Activated naive CD4-positive, alpha-beta T cell treated with anti-CD3 and anti-CD28 coated beads, Interleukin-2, amount 50 U/mL, for 72 hours (primary cell): ENCODE measurements around the gene RNF5. TPM values are rescaled to one million over a fixed set of nuclear protein-coding genes. Genes with fewer than 3 reads are reported as not detected.

Experiments
- ATAC-seq, 2 donors: fragments of 150-1000 bp; cut with Tn5 transposase; 2 replicates each; pipeline ENCODE4 v1.10.0; 2021; ENCODE audit warnings: mild to moderate bottlenecking in 2 of 2, moderate library complexity in 2 of 2
- DNase-seq, 2 donors: peaks; one replicate each; pipeline ENCODE4 v3.0.0; 2021 to 2022; ENCODE audit warnings: low spot score in 2 of 2
- H3K27ac Mint-ChIP-seq, 2 donors: one replicate each; pipeline ENCODE4 v1.8.0; 2022; ENCODE audit warnings: mild to moderate bottlenecking in 2 of 2, mixed read lengths in 2 of 2
- H3K36me3 Mint-ChIP-seq, 2 donors: one replicate each; pipeline ENCODE4 v1.8.0; 2022; ENCODE audit warnings: mixed read lengths in 2 of 2
- H3K9me3 Mint-ChIP-seq, 2 donors: one replicate each; pipeline ENCODE4 v1.8.0; 2022; ENCODE audit warnings: mixed read lengths in 2 of 2
- total RNA-seq, 2 donors: library from RNA; stranded (reverse); gene quantifications; one replicate each; pipeline ENCODE4 v1.2.3, GENCODE V29; 2022

RNF5 gene
- total RNA-seq, 2 donors from 2014 or later: 62.6 to 86.2 TPM

DNA sequence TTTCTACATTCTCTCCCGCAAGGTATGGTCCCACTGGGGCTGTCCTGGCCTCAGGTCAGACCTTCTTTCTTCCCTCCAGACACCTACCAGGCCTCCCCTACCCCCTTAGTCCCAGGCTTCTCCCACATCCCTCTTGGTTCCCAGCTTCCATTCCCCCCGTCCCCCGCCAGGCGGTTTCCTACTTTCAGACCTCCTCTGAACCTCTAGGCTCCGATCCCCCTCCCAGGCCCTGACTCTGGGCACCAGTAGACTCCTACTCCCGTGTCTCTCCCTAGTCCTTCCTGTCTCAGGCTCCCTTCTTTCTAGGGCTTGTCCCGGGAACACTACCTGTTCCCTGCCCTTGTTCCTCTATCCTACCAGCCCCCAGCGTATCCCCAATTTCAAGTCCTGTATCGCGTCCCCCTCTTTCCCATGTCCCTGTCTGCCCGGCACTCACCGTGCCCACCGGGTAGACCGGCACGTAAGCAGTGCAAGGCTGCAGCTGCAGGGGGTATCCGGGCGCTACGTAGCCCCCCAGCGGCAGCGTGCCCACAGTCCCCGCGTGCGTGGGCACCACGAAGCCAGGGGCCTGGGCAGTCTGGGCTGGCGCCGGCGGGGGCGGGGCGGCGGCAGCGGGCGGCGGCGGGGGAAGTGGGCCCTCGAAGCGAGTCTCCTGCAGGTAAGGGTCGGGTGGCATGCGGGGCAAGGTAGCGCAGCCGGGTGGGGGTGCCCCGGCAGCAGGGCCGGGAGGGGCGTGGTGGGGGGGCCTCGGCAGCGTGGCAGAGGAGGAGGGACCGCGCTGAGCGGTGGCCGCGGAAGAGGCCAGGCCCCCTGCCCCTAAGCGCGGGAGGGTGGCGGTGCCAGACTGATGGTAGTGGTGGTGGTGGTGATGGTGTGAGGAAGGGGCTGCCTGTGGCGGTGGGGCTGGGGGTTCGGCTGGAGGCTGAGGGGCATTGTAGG lies 28.0 kb upstream of the RNF5 start:
- Mint-ChIP-seq H3K27ac (no peak overlapping the region), H3K9me3 (peaks cover 0 to 4% of the 10 kb centered on the region in 2 donors), H3K36me3 (peaks cover 7 to 18% of the 10 kb centered on the region in 2 donors)
- DNase-seq: no peak
- ATAC-seq: no peak

DNA sequence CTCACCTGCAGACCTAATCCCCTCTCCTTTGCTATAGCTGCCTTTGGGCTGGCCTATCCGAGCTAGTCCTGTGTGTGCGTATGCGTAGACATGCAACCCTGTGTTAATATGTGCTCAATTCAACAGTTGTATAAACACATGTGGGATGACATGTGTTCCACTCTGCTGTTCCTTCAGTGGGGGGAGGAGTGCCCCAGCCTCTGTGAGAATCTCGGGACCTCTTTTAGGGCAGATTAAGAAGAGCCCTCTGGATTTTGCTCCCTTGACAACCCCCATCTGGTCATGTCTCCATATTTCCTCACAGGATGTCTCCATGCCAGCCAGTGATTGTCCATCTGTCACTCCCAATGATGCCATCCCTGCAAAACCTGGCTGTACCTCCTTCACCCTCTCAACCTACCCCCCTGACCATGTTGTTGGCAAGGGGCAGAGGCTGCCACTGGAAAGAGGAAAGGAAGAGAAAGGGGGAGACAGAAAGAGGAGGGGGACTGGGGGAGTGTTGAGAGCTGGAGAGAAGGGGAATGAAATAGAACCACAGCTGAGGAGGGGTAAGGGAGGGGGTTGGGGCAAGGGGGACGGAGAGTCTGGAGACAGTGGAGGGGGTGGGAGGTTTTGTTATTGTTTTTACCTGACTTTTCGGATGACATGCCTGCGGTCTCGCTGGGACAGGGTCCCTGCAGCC lies 26.9 kb upstream of the RNF5 start:
- ATAC-seq (no peak), DNase-seq (no peak)
- Mint-ChIP-seq H3K27ac (peak overlapping the region in 1 of 2 donors; percentile 14), H3K36me3 (peaks cover 7 to 18% of the 10 kb centered on the region in 2 donors), H3K9me3 (peaks cover 0 to 4% of the 10 kb centered on the region in 2 donors)

DNA sequence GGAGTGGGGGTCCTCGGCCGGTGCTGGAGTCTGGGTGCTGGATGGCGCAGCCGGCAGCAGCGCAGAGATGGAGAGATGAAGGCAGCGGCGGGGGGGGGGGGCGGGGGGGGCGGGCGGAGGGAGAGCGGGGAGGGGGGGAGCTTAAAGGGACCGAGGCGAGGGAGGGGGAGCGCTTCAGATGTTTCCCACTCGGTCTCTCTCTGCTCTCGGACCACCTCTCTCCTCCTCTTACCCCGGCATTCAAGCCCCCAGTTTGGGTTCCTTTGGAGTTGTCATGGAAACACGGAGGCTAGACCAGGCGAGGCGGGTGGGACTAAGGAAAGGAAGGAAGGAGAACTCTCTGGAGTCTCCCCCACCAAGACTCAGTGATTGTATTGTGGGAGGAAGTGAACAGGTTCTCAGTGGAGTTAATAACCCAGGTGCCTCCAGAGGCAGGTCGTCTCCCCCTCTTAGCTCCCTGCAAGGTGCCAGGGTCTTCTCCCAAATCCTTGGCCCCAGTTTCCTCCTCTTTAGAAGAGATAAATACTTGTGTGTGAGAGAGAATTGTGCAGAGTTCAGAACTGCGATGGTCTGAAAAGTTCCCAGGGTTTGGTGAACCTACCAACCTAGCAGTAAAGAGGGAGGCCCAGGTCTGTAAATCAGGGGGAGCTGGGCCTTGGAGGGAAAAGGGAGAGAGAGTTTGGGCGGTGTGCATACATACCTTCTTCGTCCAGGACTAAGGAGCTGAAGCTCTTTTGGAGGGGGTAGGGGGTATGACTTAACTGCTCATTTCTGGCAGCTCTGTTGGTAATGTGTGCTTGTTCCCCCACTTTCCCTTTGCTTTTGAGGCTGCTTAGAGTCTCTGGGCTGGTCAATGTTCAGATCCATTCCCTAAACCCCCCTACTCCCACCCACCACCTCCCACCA lies 26.1 kb upstream of the RNF5 start, which contains the start of gene PRRT1:
TSS of gene PRRT1 (minus strand) at position 77 of the 906 bp plus-strand sequence. CDS start 112 bp downstream, outside the sequence.
- Mint-ChIP-seq H3K27ac (peak within 1 kb of the TSS in 1 of 2 donors; percentile 14), H3K9me3 (peaks cover 0 to 4% of the 10 kb centered on the region in 2 donors), H3K36me3 (peaks cover 7 to 18% of the 10 kb centered on the region in 2 donors)
- ATAC-seq (no peak), DNase-seq (no peak)

DNA sequence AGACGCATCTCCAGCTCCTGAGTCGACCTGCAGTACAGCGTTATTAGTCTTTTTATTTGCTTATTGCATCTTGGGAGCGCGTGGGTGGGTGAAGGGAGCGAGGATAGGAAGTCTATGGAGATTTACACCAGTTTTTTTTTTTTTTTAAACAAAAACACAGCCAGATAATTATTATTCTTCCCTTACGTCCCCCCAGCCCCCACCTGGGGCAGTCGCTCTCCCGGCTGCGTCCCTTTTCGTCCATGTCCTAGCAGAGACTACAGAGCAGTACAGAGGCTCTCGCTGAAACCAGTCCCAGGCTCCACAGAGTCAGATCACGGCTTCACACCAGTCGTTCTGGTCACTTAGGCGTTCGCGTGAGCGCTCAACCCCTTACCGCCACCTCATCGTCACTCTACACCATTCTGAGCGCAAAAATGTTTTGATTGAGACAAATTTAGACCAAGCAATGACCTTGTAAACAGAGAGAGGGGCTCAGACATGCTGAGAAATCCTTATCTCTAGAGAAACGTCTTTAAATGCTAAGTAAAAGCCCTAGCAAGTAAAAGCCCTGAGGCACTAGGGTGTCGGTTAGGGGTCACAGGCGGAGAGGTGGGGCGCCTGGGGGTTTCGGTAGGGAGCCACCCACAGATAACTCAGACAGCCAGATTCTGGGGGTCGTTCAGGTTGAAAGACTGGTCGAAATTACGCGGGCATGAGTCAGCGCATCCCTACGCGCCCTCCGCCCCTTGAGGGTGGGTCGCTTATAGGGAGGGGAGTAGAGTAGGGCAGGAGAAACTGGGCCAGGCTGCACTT lies 25.2 kb upstream of the RNF5 start:
- Mint-ChIP-seq H3K9me3 (peaks cover 0 to 3% of the 10 kb centered on the region in 2 donors), H3K36me3 (peaks cover 7 to 25% of the 10 kb centered on the region in 2 donors), H3K27ac (peak overlapping the region; percentile 81 to 83)
- DNase-seq (no peak), ATAC-seq (no peak)

DNA sequence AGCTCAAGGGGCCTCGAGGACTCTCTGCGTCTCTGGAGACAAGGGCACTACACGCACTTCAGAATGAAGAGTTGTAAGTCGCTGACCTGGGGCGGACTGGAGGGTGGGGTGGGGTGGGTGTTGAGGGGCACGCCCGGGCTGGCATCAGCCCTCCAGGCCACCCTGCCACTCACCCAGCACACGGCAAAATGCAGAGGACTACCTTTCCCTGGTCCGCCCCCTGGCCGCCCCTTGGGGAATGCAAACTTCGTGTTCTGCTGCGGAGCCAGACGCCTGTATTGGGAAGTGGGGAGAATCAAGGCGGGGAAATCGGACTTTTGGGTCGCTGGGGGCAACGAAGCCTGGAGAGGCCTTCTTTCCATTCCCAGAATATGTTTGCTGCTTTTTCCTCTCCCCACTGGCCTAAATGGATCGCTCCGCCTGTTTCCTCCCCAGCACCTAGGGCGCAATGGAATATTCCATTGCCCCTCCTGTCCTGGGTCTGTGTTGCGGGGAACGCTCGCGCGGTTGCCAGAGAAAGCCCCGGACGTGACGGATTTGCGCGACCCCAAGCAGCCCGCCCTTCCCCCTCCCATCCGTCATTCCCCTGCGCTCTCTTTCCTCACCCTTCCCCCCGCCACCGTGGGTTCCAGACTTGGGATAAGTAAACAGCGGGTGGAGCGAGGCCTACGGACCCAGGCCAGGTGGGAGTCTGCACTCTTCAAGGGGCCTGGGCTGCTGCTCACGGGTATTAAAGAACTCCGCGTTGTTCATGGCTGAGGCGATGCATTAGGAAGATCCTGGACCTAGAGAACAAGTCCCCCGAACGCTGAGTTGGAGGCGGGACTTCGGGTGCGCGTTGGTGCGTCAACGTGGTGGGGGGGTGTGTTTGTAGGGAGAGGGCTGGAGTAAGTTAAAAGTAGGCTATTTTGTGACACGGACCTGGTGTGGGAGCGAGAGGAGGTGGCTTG lies 24.4 kb upstream of the RNF5 start, which contains the start of gene PPT2:
TSS of gene PPT2 (plus strand) at position 578 of the 950 bp plus-strand sequence. CDS start 454 bp downstream, outside the sequence.
- ATAC-seq (peak; percentile 75 to 80), DNase-seq (peak; percentile 66 to 78)
- H3K27ac Mint-ChIP-seq: peak within 1 kb of the TSS; percentile 83 to 95
- peaks cover 11 to 17% of the 10 kb centered on the region in 2 donors for H3K36me3 Mint-ChIP-seq
- H3K9me3 Mint-ChIP-seq: no peaks in the 10 kb centered on the region

DNA sequence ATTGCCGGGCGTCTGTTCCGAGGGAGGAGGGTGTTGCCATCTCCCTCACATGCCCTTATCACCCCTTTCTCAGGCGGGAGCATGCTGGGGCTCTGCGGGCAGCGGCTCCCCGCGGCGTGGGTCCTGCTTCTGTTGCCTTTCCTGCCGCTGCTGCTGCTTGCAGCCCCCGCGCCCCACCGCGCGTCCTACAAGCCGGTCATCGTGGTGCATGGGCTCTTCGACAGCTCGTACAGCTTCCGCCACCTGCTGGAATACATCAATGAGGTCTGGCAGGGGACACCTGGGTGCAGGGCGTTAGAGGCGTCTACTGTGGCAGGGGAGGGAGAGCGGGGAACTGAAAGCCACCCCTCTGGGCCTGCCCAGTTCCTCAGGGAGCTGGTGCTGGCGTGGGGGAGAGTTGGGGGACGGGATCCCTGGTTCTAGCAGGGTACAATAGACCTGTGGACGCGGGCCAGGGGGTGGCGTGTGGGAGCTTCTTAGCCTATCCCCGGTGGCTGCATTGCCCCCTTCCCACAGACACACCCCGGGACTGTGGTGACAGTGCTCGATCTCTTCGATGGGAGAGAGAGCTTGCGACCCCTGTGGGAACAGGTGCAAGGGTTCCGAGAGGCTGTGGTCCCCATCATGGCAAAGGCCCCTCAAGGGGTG lies 23.6 kb upstream of the RNF5 start:
- peak; percentile 64 to 76 for DNase-seq
- H3K27ac Mint-ChIP-seq: peak overlapping the region; percentile 83 to 95
- peaks cover 11 to 14% of the 10 kb centered on the region in 2 donors for H3K36me3 Mint-ChIP-seq
- peak; percentile 79 to 88 for ATAC-seq
- H3K9me3 Mint-ChIP-seq: no peaks in the 10 kb centered on the region

DNA sequence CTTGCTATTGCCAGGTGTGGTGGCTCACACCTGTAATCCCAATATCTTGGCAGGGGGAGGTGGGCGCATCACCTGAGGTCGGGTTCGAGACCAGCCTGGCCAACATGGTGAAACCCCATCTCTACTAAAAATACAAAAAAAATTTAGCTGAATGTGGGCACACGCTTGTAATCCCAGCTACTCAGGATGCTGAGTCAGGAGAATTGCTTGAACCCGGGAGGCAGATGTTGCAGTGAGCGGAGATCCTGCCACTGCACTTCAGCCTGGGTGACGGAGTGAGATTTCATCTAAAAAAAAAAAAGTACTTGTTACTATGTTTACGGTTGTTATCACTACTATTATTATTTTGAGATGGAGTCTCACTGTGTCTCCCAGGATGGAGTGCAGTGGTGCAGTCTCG lies 21.3 kb upstream of the RNF5 start:
- ATAC-seq (no peak), DNase-seq (no peak)
- H3K36me3 Mint-ChIP-seq: peaks cover 11 to 14% of the 10 kb centered on the region in 2 donors
- no peaks in the 10 kb centered on the region for H3K9me3 Mint-ChIP-seq
- H3K27ac Mint-ChIP-seq: no peak overlapping the region

DNA sequence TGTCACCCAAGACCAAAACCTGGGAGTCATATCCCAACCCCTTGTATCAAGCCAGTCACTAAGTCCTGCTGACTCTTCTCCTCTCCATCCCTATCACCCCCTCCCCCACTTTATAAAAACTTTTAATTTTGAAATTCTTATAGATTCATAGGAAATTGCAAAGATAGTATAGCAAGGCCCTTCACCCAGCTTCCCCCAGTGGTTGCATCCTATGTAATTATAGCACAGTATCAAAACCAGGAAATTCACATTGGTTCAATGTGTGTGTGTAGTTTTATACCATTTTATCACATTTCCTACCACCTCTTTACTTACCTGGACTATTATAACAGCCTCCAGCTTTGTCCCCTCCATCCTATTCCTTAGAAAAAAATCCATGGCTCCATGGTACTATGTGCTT lies 20.2 kb upstream of the RNF5 start:
- no peak for DNase-seq
- no peaks in the 10 kb centered on the region for H3K9me3 Mint-ChIP-seq
- H3K36me3 Mint-ChIP-seq: peaks cover 14 to 15% of the 10 kb centered on the region in 2 donors
- ATAC-seq: no peak
- no peak overlapping the region for H3K27ac Mint-ChIP-seq

DNA sequence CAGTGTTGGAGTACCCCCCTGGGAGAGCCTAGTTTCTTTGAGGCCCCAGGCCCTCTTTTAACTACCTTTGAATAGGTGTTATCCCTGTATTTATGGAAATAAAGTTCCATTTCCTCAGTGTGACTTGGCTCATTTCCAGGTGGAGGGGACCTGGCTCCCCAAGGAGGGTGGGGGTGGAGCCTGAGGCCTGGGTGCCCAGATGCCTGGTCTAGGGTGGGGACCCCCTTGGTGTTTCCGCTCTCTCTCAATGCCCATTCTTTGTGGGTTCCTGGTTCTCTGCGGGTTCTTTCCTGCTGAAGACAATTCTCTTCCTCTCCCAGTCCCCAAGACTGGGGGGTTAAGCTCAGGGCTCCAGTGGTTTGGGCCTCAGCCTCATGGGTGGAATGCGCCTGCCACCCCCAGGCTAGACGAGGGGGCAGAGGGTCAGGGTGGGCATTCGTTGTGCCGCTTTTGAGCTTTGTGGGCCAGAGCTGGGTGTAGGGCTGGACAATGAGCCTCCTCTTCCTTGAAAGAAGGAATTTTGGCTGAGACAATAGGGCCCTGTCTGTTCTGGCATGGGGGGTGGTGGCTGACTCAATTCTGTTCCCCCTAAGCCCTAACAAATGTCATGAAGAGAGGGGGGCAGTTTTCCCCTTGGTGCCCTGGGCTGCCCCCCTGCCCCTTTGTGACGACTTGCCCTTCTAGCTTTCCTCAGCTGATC lies 14.5 kb upstream of the RNF5 start:
- ATAC-seq (no peak), DNase-seq (no peak)
- Mint-ChIP-seq H3K27ac (peak overlapping the region; percentile 17 to 33), H3K36me3 (peaks cover 0 to 4% of the 10 kb centered on the region in 2 donors), H3K9me3 (no peaks in the 10 kb centered on the region)

DNA sequence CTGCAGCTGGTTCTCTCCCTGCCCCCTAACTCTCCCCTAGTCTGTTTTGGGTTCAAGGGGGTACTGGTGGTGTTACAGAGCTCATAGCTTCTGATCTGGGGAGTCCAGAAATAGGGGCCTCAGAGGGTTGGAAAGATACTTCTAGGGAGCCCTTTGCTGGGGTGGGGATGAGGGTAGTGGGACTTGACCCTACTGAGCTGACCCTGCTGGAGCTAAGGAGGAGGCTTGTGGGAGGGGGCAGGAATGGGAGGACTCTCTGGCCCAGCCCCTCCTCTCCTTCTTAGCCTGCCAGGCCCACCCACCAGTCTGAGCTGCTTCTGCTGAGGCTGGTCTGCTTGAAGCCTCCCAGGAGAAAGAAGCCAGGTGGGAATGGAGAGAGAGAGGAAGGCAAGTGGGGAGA lies 13.9 kb upstream of the RNF5 start, which contains the start of gene EGFL8:
TSS of gene EGFL8 (plus strand) at position 301 of the 400 bp plus-strand sequence. CDS start 1,571 bp downstream, outside the sequence.
- Mint-ChIP-seq H3K9me3 (no peaks in the 10 kb centered on the region), H3K27ac (peak within 1 kb of the TSS; percentile 17 to 33), H3K36me3 (peaks cover 0 to 4% of the 10 kb centered on the region in 2 donors)
- no peak for ATAC-seq
- no peak for DNase-seq

DNA sequence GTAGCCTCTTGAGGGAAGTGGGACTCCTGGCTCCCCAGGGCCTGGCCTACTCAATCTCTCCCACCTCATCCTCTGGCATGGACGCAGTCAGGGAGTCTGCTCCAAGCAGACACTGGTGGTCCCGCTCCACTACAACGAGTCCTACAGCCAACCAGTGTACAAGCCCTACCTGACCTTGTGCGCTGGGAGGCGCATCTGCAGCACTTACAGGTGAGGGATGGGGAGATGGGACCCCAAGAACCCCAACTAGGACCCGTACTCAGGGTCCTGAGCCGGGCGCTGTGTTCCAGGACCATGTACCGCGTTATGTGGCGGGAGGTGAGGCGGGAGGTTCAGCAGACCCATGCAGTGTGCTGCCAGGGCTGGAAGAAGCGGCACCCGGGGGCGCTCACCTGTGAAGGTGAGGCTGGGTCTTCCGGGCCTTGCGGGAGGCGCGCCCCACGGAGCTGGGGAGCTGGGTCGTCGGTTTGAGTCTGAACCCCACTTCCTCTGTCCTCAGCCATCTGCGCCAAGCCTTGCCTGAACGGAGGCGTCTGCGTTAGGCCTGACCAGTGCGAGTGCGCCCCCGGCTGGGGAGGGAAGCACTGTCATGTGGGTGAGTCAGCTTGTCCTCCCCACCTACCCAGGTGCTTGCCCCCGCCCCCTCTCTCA lies 11.7 kb upstream of the RNF5 start:
- Mint-ChIP-seq H3K36me3 (peaks cover 0 to 14% of the 10 kb centered on the region in 2 donors), H3K9me3 (no peaks in the 10 kb centered on the region), H3K27ac (no peak overlapping the region)
- DNase-seq: no peak
- ATAC-seq: no peak

DNA sequence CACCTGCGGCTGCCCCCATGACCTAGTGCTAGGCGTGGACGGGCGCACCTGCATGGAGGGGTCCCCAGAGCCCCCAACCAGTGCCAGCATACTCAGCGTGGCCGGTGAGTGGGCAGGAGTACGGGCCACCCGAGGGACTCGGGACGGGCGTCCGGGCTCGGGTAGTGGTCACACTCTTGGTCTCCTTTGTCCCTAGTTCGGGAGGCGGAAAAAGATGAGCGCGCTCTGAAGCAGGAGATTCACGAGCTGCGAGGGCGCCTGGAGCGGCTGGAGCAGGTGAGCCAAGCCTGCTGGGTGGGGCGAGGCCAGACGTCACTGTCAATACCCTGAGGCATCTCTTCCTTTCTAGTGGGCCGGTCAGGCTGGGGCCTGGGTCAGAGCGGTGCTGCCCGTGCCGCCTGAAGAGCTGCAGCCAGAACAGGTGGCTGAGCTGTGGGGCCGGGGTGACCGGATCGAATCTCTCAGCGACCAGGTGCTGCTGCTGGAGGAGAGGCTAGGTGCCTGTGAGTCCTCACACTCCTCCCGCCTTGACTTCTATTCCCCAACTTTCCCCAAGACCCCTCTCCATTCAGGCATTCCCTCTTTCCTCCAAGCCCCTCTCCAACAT lies 10.9 kb upstream of the RNF5 start:
- Mint-ChIP-seq H3K9me3 (no peaks in the 10 kb centered on the region), H3K27ac (peak overlapping the region; percentile 4 to 87), H3K36me3 (peaks cover 0 to 14% of the 10 kb centered on the region in 2 donors)
- ATAC-seq (no peak), DNase-seq (no peak)
